Brain microvascular endothelial cell (primary cell): ENCODE results near the gene MYH7B.

Source experiments
- DNase-seq: peaks from one replicate; pipeline ENCODE4 v3.0.0-alpha.2; 2020
- H3K27ac ChIP-seq: fragments of 250-450 bp; sonication (Bioruptor Pico); 2 replicates; pipeline ENCODE4 v1.5.1; 2020; ENCODE audit warnings: mild to moderate bottlenecking, moderate library complexity
- H3K27me3 ChIP-seq: fragments of 250-450 bp; sonication (Bioruptor Pico); replicated peaks from 2 replicates; pipeline ENCODE4 v1.5.1; 2020; ENCODE audit warnings: mild to moderate bottlenecking
- H3K36me3 ChIP-seq: fragments of 250-450 bp; sonication (Bioruptor Pico); replicated peaks from 2 replicates; pipeline ENCODE4 v1.5.1; 2020; ENCODE audit warnings: mild to moderate bottlenecking
- H3K4me3 ChIP-seq: 2 replicates; pipeline ENCODE4 v1.5.1; 2011; ENCODE audit warnings: low read depth, mild to moderate bottlenecking, control low read depth, low read length, moderate library complexity
- in situ Hi-C: cut with HindIII; loops from 2 replicates; pipeline ENCODE4 v1.10.0; 2017; ENCODE audit warnings: low sequenced_read_pairs, low pct_ligation_motif_present
- TF ChIP-seq, protein P1 (sequence below): IDR thresholded peaks from 2 replicates; pipeline ENCODE4 v1.5.1; 2011; ENCODE audit warnings: low read depth, mild to moderate bottlenecking, moderate library complexity, low read length, control low read depth, inconsistent platforms; ENCODE audit errors: missing control alignments

MYH7B gene

GRCh38 chr20:35004051-35004725, 48.5 kb downstream of the MYH7B start:
- no peak overlapping the region for H3K27ac ChIP-seq
- no peaks in the 10 kb centered on the region for H3K27me3 ChIP-seq
- H3K36me3 ChIP-seq = peaks cover 80% of the 10 kb centered on the region
- no peak overlapping the region for H3K4me3 ChIP-seq
- TF ChIP-seq, protein P1, sequence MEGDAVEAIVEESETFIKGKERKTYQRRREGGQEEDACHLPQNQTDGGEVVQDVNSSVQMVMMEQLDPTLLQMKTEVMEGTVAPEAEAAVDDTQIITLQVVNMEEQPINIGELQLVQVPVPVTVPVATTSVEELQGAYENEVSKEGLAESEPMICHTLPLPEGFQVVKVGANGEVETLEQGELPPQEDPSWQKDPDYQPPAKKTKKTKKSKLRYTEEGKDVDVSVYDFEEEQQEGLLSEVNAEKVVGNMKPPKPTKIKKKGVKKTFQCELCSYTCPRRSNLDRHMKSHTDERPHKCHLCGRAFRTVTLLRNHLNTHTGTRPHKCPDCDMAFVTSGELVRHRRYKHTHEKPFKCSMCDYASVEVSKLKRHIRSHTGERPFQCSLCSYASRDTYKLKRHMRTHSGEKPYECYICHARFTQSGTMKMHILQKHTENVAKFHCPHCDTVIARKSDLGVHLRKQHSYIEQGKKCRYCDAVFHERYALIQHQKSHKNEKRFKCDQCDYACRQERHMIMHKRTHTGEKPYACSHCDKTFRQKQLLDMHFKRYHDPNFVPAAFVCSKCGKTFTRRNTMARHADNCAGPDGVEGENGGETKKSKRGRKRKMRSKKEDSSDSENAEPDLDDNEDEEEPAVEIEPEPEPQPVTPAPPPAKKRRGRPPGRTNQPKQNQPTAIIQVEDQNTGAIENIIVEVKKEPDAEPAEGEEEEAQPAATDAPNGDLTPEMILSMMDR = no peak
- in situ Hi-C loops = no loop called here
- DNase-seq = no peak

DNA sequence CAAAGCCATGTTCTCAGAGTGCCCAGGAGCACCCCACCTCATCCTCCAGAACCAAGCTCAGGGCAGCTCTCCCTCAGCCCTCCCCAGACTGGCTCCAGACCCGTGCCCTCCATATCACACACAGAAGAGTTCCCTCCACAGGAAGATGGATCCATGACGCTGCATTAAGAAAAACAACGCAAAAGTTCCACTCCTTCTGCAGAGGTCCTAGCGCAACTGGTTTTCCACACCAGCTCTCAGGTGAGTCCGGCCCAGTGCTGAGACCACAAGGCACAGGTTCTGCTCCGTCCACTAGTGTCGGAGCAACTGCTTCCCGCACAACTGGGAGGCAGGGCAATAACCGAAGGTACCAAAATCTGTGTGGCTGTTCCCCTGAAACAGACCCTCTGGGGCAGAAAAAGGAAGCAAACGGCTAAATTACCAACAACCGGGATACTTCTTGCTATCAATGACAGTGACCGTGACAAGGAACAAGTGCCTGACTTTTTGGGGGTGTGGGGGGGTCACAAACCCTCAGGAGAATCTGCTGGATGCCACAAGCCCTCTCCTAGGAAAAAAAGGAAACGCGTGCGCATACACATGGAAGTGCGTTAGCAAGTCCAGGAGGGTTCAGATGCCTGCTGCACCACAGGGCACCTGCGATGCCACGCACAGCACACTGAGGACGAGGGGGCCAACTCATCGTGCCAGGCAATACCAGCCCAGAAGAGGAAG, 49.2 kb downstream of the MYH7B start:
- peaks cover 83% of the 10 kb centered on the region for H3K36me3 ChIP-seq
- TF ChIP-seq, protein P1 = no peak

More for the DNA sequence above, 49.2 kb downstream of the MYH7B start:
- Histone ChIP-seq H3K4me3 (no peak overlapping the region), H3K27ac (no peak overlapping the region), H3K27me3 (no peaks in the 10 kb centered on the region)
- in situ Hi-C loops = no loop called here
- no peak for DNase-seq
